ENCODE measurements around the gene SERGEF.

SERGEF gene

GRCh38 chr11:18046116-18046777, 33.4 kb upstream of the SERGEF start, which contains the start of gene TPH1:
TPH1 (minus strand) TSS chr11:18046269; CDS start chr11:18040762, 5,507 bp downstream.
- no peak for DNase-seq (ENCODE audit: low read depth, low spot score)
- TF ChIP-seq CTCF (IDR thresholded peaks at IDR 0.05; ENCODE audit: insufficient read depth, low read length, missing control alignments), result no peak
- CTCF ChIA-PET, result interaction anchor here (0.6 kb wide), 1 partner anchor 20 kb away, joined by 4 read pairs; no protein-coding TSS in a partner anchor
- no peak within 1 kb of the TSS for H3K4me3 ChIP-seq (ENCODE audit: low read depth, low read length)
- POLR2A ChIA-PET, result no interaction called here

DNA sequence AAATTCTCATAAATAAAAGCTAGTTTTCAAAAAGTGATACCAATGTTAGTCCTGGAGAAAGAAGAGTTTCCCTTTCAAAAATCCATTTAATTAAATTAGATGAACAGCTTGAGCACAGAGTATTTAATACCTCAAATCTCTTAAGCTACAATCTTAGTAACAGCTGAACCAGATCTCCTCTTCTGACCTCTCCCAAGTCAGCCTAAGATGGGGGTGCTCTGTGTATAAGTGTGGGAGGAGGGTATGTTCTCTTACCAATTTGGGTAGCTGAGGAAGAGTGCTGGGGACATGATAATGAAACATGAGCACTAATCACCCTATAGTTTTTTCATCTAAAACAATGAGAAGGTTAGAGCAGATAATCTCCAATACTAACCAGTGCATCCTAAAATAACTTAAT, 23.6 kb upstream of the SERGEF start:
- ChIA-PET POLR2A (no interaction called here), CTCF (no interaction called here)
- no peak overlapping the region for H3K4me3 ChIP-seq (ENCODE audit: low read depth, low read length)
- DNase-seq (ENCODE audit: low read depth, low spot score), result no peak
- TF ChIP-seq CTCF (IDR thresholded peaks at IDR 0.05; ENCODE audit: insufficient read depth, low read length, missing control alignments), result no peak

DNA sequence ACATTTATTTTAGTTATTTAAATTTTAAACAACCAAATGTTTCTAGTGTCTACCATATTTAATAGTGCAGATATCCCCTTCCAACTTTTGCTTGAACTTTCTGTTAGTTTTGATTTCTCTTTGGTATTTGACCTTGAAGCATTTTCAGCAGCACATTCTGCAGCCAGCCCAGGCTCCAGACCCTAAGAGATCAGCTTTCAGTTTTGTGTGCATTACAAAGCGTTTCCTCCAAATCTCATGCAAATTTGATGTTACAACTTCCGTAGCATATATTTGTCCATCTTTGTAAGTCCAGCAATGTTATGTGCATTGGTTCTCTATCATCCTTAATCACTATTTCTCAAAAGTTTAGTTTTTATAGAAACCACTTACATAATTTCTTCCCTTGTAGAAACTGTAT, 14.6 kb upstream of the SERGEF start:
- no peak for DNase-seq (ENCODE audit: low read depth, low spot score)
- ChIA-PET POLR2A (no interaction called here), CTCF (no interaction called here)
- TF ChIP-seq CTCF (IDR thresholded peaks at IDR 0.05; ENCODE audit: insufficient read depth, low read length, missing control alignments), result no peak
- H3K4me3 ChIP-seq (ENCODE audit: low read depth, low read length), result no peak overlapping the region

- ChIA-PET POLR2A (no interaction called here), CTCF (no interaction called here)
- no peak overlapping the region for H3K4me3 ChIP-seq (ENCODE audit: low read depth, low read length)
- DNase-seq (ENCODE audit: low read depth, low spot score), result no peak
- TF ChIP-seq CTCF (IDR thresholded peaks at IDR 0.05; ENCODE audit: insufficient read depth, low read length, missing control alignments), result no peak
Observed at GRCh38 chr11:18022419-18022818, 9.6 kb upstream of the SERGEF start.

GRCh38 chr11:18019650-18020049, 6.8 kb upstream of the SERGEF start:
- ChIA-PET CTCF (no interaction called here), POLR2A (no interaction called here)
- DNase-seq (ENCODE audit: low read depth, low spot score), result no peak
- TF ChIP-seq CTCF (IDR thresholded peaks at IDR 0.05; ENCODE audit: insufficient read depth, low read length, missing control alignments), result no peak
- no peak overlapping the region for H3K4me3 ChIP-seq (ENCODE audit: low read depth, low read length)

DNA sequence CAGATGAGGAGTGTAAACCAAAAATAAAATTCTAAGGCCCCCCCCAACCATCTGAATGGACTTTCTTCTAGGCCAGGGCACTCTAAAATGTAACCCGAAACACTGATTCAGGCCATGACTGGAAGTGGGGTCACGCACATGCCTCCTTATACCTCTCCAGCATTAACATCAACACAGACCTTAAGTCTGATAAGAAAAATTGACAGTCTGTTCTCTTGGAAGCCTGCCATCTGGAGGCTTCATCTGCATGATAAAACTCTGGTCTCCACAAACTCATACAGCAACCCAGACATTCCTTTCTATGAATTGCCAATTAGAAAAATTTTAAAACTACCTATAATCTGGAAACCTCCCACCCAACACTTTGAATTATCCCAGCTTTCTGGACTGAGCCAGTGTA, 3.9 kb upstream of the SERGEF start:
- TF ChIP-seq CTCF (IDR thresholded peaks at IDR 0.05; ENCODE audit: insufficient read depth, low read length, missing control alignments), result no peak
- DNase-seq (ENCODE audit: low read depth, low spot score), result no peak
- CTCF ChIA-PET, result interaction anchor here (2.4 kb wide), 1 partner anchor 38 kb away, joined by 6 read pairs; no protein-coding TSS in a partner anchor
- no peak overlapping the region for H3K4me3 ChIP-seq (ENCODE audit: low read depth, low read length)
- POLR2A ChIA-PET, result no interaction called here

Data from AG04449 (cell line).